ENCODE measurements around the gene CHST8.
"Not testable (repeated sequence)": the region's sequence is repeated elsewhere in the genome, so short reads cannot be mapped to it uniquely, and the experiment has no call there.

CHST8 gene

DNA sequence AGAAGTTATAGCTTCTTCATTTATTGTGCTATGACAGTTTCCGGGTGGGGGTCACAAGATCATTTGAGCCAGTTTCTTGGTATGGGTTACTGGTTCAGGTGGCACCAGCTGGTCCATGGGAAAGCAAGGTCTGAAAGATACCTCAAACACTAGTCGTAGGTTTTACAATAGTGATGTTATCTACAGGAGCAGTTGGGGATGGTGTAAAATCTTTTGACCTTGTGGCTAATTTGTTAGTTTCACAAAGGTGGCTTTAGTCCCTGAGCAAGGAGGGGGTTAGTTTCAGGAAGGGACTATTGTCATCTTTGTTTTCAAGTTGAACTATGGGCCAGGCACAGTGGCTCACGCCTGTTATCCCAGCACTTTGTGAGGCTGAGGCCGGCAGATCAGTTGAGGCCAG is 24.6 kb downstream of the CHST8 start:
- DNase-seq: no peak

DNA sequence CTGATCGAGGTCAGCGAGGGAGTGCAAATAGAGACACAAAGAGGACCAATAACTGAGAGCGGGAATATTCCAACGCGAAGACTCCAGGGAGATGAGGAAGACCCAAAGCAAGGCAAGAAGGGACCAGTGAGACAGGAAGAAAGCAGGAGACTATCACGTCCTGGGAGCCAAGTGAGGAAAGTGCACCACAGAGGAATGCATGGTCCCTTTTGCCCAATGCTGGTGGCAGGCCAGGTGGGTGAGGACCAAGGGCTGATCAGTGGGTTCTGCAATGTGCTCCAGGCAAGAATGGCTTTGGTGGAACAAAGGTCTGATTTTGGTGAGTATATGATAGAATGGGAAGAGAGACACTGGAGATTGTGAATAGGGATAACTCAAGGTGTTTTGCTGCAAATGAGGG is 25.4 kb downstream of the CHST8 start:
- DNase-seq: no peak

DNA sequence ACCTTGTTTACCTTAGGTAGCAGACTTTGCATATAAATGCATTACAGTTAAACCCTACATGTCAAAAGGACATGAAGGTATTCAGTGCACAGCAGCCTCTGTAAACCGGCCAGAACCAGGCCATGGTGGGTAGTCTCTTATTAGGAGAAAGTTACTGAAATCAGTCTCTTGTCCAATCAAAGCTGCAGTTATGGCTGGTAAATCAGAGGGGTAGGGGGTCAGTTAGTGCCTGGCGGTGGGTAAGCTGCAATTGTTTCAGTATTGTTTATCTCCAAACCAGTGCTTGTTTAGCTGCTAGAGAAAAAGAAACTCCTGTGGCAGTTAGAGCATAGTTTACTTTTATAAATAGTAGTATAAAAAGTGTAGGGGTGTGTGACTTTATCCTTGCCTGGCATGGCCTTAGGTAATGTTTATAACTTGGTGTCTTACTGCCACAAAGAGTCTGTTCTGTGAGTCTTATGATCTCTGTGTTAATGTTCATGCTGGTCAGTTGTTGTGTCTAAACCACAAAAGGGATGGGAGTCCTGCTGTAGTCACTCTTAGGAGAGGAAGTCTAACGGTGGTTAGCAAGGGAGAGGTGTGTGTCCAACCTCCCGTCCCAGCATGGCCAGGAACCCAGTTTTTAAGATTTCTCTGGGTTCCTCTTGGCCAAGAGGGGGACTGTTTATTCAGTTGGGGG is 28.0 kb downstream of the CHST8 start:
- DNase-seq: no peak

DNA sequence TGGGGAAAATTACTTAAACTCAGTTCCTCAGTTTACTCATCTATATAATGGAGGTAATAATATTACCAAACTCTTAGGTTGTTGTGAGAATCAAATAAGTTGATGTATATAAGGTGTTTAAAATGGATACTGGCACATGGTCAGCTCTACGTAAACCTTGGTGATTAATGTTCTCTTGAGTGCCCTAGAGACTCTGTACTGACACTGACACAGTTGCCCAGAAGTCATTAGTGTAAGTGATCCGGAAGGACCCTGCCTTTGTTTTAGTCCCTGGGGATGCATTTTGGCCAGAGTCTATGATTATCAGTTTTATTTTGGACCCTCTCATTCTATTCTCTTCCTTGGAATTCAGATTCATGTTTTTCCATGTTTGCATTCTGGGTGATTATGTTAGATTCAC is 31.9 kb downstream of the CHST8 start:
- DNase-seq: no peak

GRCh38 chr19:33654840-33655508 is 33.2 kb downstream of the CHST8 start:
- no peak for DNase-seq

- no peak for DNase-seq
Measured at GRCh38 chr19:33659835-33660234, 38.1 kb downstream of the CHST8 start.

DNA sequence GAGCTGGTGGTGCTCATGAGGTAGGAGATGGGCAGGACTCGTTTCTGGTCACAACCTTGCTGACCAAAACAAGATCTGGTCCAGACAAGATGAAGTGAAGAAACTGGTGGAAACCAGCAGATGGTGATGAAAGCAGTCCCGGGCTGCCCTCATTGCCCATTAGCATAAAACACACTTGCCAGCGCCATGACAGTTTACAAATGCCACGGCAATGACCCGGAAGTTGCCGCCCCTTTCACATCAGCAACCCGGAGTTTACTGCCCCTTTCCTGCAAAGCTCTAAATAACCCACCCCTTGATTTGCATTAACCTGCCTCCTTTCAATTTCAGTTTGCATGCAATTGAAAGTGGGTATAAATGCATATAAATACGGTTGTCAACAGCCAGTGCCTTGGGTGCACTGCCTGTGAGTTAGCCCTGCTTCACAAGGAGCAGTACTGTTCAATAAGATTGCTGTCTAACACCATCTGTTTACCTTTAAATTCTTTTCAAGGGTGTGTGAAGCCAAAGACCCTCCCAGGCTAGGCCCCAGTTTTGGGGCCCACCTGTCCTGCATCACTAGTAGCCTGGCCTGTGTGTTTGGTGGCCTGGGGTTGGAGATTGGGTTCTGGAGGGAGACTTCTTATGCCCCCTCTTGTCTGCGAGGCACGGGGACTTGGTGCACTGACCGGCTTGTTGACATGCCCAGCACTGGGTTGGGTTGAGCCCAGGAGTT is 38.8 kb downstream of the CHST8 start:
- DNase-seq: no peak

GRCh38 chr19:33661336-33661735 is 39.6 kb downstream of the CHST8 start:
- DNase-seq: no peak

DNA sequence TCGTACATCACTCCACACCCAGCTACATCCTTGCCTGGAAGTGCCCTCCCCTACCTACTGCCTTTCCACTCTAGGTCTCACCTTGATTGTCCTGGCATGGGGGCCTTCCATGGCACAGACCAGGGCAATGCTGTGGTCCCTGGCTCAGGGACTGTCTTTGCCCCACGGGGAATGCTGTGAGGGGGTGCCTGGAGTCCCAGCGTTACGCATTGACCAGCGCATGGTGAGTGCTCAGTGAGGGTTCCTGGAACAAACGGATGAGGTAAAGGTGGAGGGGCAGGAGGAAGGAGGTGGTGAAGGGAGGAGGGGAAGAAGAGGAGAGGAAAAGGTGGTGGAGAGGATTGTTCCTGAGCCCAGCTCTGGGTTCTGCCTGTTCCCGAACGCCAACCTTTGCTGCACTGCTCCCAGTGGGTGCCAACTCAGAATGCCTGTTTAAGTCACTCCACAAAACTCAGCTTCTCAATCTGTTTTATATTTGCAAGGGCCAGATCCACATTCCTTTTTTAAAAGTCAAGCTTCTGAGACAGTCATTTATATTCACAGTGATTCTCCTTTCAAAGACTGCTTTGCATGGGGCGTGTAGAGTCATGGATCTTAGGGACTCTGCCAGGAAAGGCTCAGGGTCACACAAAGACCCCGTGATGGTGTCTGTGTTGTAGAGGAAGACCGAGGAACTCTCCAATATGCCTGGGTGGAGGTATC is 40.8 kb downstream of the CHST8 start:
- no peak for DNase-seq

DNA sequence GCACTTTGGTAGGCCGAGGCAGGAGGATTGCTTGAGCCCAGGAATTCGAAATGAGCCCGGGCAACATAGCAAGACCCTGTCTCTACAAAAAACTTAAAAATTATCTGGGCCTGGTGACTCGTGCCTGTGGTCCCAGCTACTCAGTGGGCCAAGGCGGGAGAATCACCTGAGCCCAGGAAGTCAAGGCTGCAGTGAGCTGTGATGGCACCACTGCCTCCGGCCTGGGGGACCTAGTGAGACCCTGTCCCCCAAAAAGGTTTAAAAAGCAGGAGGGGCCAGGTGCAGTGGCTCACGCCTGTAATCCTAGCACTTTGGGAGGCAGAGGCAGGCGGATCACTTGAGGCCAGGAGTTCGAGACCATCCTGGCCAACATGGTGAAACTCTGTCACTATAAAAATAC is 41.6 kb downstream of the CHST8 start:
- DNase-seq: not testable (repeated sequence)

GRCh38 chr19:33664744-33665143 is 43.0 kb downstream of the CHST8 start:
- DNase-seq: no peak

DNA sequence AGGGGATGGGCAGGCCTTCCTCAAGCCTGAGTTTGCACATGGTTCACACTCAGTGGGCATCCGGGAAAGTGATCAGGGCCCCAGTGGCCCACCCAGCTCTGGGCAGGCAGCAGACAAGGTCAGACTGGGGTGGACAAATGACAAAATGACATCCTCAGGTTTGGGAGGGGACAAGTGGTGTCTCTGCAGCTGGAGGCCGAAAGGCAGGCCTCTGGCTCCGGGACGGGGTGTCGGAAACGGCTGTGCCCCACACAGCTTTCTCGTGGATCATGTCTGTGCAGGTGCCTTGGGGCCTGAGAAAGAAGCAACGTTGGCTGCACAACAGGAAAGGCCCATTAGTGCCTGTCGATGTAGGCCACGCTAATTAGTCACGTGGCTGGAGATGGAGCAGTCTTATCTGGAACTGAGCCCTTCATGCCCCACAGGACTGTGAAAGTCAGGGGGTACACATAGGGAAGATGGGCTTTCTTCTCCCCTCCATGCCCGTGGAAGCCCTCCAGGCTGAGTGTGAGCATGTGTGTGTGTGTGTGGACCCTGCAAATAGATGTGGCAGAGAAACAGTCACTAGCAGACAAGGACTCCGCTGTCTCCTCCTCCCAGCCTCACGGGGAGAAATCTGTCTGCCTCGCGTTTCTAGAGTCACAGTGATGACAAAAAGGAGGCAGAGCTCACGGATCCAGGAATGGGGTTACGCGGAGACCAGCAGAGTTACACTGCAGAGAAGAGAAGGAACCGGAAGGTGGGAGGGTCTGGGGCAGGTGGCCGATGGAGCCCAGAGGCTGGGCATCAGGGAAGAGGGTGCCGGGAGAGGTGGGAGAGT is 44.2 kb downstream of the CHST8 start:
- DNase-seq: no peak

- no peak for DNase-seq
Measured at GRCh38 chr19:33667141-33667650, 45.4 kb downstream of the CHST8 start.

DNA sequence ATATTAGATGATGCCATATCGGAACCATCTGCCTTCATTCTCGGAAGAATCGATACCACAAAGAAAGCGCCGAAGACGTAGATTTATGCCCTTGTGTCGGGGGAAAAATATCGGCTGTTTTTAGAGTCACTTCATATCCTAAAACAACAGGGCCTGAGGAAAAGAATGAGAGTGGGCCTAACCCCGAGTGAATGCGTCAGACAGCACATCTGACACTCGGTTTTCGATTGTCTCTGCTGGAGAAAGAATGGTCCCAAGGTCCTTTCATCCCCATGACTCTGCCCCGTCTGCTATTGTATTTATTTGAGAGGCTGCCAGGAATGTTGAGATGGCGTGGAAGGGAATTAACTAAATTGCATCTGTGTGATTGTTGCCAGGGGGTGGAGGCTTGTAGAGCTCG is 46.1 kb downstream of the CHST8 start:
- no peak for DNase-seq

- no peak for DNase-seq
Measured at GRCh38 chr19:33668968-33669367, 47.2 kb downstream of the CHST8 start.

GRCh38 chr19:33669376-33669775 is 47.6 kb downstream of the CHST8 start:
- no peak for DNase-seq

GRCh38 chr19:33670398-33670797 is 48.6 kb downstream of the CHST8 start:
- no peak for DNase-seq

- DNase-seq: no peak
Measured at GRCh38 chr19:33671211-33671610, 49.5 kb downstream of the CHST8 start.

DNA sequence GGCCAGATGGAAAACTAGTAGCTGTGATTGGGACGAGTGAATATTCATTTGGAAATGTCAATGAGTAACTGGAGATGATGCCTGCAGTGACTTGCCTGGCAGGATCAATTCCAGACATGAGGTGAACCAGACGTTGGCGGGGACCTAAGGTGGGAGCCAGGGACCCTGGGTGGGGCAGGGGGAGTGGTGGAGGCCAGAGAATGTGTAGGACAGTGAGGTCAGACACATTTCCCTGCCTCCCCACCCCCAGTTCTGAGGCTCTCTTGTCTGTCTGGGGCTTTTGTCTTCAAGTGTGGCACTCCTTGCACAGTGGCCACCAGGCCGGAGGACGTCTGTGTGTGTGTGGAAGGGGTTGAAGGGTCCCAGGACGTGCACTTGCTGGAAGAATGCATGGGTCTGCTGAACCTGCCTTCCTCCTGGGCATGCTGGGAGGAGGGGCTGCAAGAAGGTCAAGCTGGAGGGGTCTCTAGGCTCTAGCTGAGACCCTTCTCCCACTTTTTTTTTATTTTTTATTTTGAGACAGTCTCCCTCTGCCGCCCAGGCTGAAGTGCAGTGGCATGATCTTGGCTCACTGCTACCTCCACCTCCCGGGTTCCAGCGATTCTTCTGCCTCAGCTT is 51.6 kb downstream of the CHST8 start:
- no peak for DNase-seq

DNA sequence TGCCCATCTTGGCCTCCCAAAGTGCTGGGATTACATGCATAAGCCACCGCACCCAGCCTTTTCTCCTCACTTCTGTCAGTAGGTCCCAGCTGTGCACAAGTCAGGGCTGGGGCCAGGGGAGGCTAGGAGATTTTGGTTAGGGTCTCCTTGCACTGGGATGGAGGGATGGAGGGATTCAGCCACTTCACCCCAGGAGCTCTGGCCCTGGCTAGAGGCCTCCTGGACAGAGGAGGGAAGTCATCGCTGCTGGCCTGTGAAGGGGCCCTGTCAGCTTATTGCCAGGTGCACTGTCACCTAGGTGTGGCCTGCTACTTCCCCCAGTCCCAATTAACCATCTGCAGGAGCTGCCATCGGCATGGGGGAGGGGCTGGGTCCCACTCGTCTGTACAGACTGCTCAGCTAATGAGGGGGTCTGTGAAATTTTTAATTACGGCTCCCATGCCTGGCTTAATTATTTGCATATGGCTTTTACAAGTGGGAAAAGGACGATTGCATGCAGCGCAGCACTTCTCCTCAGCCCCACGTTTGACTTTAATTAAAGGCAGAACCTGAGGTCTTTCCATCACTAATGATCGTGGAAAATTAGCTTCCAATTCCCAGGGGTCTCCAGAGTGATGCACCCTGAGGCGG is 52.4 kb downstream of the CHST8 start:
- DNase-seq: no peak

DNA sequence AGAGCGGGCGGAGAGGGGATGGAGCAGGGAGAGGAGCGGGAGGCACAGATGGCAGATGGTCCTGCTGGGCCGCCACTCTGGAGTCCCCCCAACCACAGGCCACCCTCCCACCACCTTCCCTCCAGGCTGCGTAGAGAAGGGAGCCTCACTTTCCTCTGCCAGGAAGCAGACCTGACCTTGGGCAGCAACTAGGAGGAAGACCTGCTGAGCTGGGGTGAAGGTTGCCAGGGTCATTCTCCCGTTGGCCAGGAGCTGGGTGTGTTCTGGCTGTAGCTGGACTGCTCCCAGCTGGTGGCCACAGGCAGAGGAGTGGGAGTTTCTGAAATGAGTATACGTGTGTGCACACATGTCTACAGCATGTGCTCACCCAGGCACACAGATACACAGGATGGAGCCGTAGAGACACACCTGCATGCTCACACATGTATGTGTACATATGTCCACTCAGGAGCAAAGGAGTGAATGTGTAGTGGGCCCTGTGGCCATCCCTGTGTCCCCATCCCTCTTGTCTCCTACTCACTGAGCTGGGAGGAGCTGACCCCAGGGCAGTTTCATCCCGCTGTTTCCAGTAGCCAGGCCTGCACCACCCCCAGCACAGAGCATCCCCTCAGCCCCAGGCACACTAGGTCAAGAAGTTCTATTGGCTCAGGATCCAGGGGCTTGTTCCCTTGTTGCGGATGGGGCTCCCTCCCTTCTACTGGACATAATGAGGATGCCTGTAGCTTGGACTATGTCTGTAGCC is 53.0 kb downstream of the CHST8 start:
- DNase-seq: no peak

Measured in NCI-H187 (cell line).